Panc1 (cell line): ENCODE measurements around the gene ACCSL. TPM values are rescaled to one million over a fixed set of nuclear protein-coding genes. Genes with fewer than 3 reads are reported as not detected.

ENCODE experiments used
- ATAC-seq: fragments of 200-7000 bp; cut with Tn5 transposase; 2 replicates; pipeline ENCODE4 v1.9.1; 2020; ENCODE audit warnings: mild to moderate bottlenecking, moderate library complexity
- BruUV-seq: library from RNA; stranded (reverse); fragments of 400-500 nt; replicated peaks from 2 replicates; lab custom pipeline; 2021; lab: Mats Ljungman, UMichigan
- CTCF ChIA-PET: fragments of 300-600 bp; sonication (Branson Sonifier 250); formaldehyde crosslinking; loops from one replicate; lab custom pipeline; 2022; ENCODE audit warnings: antibody characterized with exemption; lab: Charles Lee
- POLR2A ChIA-PET: fragments of 300-600 bp; sonication (Branson Sonifier 250); formaldehyde crosslinking; loops from one replicate; lab custom pipeline; 2022; ENCODE audit warnings: antibody characterized with exemption; lab: Charles Lee
- DNase-seq: peaks from one replicate; pipeline ENCODE4 v3.0.0-alpha.2; 2010; ENCODE audit warnings: low read depth, low spot score
- H3K27ac ChIP-seq: 2 replicates; pipeline ENCODE4 v1.5.1; 2011; ENCODE audit warnings: mild to moderate bottlenecking, low read length, inconsistent platforms
- H3K27me3 ChIP-seq: fragments of 200-500 bp; sonication (Bioruptor generic); 2 replicates; pipeline ENCODE4 v1.6.0; 2014; ENCODE audit warnings: low read length, inconsistent platforms; ENCODE audit not compliant: control insufficient read depth, insufficient read depth
- H3K36me3 ChIP-seq: fragments of 200-500 bp; sonication (Bioruptor generic); 2 replicates; pipeline ENCODE4 v1.5.1; 2014; ENCODE audit warnings: inconsistent platforms, mild to moderate bottlenecking, low read length, moderate library complexity; ENCODE audit not compliant: control insufficient read depth, insufficient read depth
- H3K4me1 ChIP-seq: 2 replicates; pipeline ENCODE4 v1.5.1; 2011; ENCODE audit warnings: inconsistent platforms, mild to moderate bottlenecking, low read length, moderate library complexity; ENCODE audit not compliant: control insufficient read depth, insufficient read depth
- H3K4me3 ChIP-seq, 2 experiments: 2 replicates each; pipeline ENCODE4 v1.5.1; 2011 to 2012; ENCODE audit warnings: low read depth in 2 of 2, low read length in 2 of 2, mild to moderate bottlenecking in 2 of 2, inconsistent platforms in 1 of 2, moderate library complexity in 1 of 2
- H3K9me3 ChIP-seq: fragments of 200-500 bp; sonication (Bioruptor generic); 2 replicates; pipeline ENCODE4 v1.5.1; 2014; ENCODE audit warnings: low read depth, mild to moderate bottlenecking, inconsistent platforms, low read length, moderate library complexity; ENCODE audit not compliant: control insufficient read depth, insufficient read depth
- CTCF ChIP-seq: fragments of 450-650 bp; IDR thresholded peaks from 2 replicates; pipeline ENCODE4 v1.5.1; 2017; ENCODE audit warnings: mild to moderate bottlenecking
- POLR2AphosphoS5 ChIP-seq: IDR thresholded peaks from 2 replicates; pipeline ENCODE4 v1.6.1; 2012; ENCODE audit warnings: mild to moderate bottlenecking, low read depth, low read length, moderate library complexity
- REST ChIP-seq, 2 experiments: IDR thresholded peaks; 2 replicates each; pipeline ENCODE4 v1.6.1; 2011 to 2012; ENCODE audit warnings: low read depth in 2 of 2, control low read depth in 1 of 2, low read length in 1 of 2, mild to moderate bottlenecking in 1 of 2, moderate library complexity in 1 of 2; ENCODE audit not compliant: insufficient read depth in 1 of 2
- SIN3A ChIP-seq: IDR thresholded peaks from 2 replicates; pipeline ENCODE4 v1.6.1; 2012; ENCODE audit warnings: low read depth, mild to moderate bottlenecking, low read length, moderate library complexity, borderline replicate concordance; ENCODE audit not compliant: insufficient read depth
- TCF7L2 ChIP-seq: IDR thresholded peaks from 2 replicates; pipeline ENCODE4 v1.6.1; 2011; ENCODE audit warnings: mild to moderate bottlenecking, low read depth, low read length, inconsistent platforms
- in situ Hi-C: cut with HindIII; loops from 2 replicates; pipeline ENCODE4 v1.10.0; 2016; ENCODE audit warnings: low sequenced_read_pairs, low pct_unique_long_range_greater_than_20kb
- intact Hi-C: fragments of 100-400 bp; cut with micrococcal nuclease; formaldehyde crosslinking; loops from one replicate; pipeline ENCODE4 v1.10.0; 2022; ENCODE audit not compliant: unreplicated experiment
- total RNA-seq: library from RNA; stranded (reverse); gene quantifications from one replicate; pipeline ENCODE4 v1.2.1, GENCODE V29; 2021; ENCODE audit not compliant: unreplicated experiment

Gene ACCSL
- total RNA-seq, 1 experiment from 2014 or later: not detected

- Histone ChIP-seq H3K4me3 (no peak overlapping the region), H3K9me3 (no peaks in the 10 kb centered on the region; the same call in 1 of the 2 replicates), H3K36me3 (no peaks in the 10 kb centered on the region), H3K27me3 (no peaks in the 10 kb centered on the region), H3K27ac (no peak overlapping the region), H3K4me1 (no peaks in the 10 kb centered on the region)
- POLR2A ChIA-PET: no interaction called here
- CTCF ChIA-PET: interaction anchor here (0.6 to 1.4 kb wide), 4 partner anchors 12 to 652 kb away, joined by 3 to 5 read pairs (median 5); no protein-coding TSS in a partner anchor
- BruUV-seq: no TSS peak
- DNase-seq (peak; percentile 22), ATAC-seq (peak; percentile 95)
- TF ChIP-seq REST (IDR thresholded peaks at IDR 0.05; ENCODE audit: insufficient read depth in 1 of 2, low read depth in 2 of 2, low read length in 1 of 2) (no peak), CTCF (peak; percentile 84)
- intact Hi-C loops (loop anchor here (1.0 to 10.0 kb wide), 2 partner anchors 92 to 147 kb away; partner anchors contain the start of gene C11orf96), in situ Hi-C loops (no loop called here)
Observed at GRCh38 chr11:44036811-44037657, 10.7 kb upstream of the ACCSL start.

- H3K4me3 ChIP-seq: no peak overlapping the region
- intact Hi-C loops (loop anchor here (1.0 to 10.0 kb wide), 2 partner anchors 93 to 147 kb away; partner anchors contain the start of gene C11orf96), in situ Hi-C loops (no loop called here)
- no peaks in the 10 kb centered on the region for H3K27me3 ChIP-seq
- ATAC-seq (peak; percentile 49; the same call in 1 of the 2 replicates), DNase-seq (no peak)
- H3K9me3 ChIP-seq: no peaks in the 10 kb centered on the region; the same call in 1 of the 2 replicates
- TF ChIP-seq REST (IDR thresholded peaks at IDR 0.05; ENCODE audit: insufficient read depth in 1 of 2, low read depth in 2 of 2, low read length in 1 of 2) (no peak), TCF7L2 (no peak), CTCF (peak; percentile 36), SIN3A (no peak), POLR2AphosphoS5 (no peak)
- BruUV-seq: no TSS peak
- ChIA-PET POLR2A (no interaction called here), CTCF (interaction anchor here (0.5 to 1.4 kb wide), 2 partner anchors 138 to 148 kb away, joined by 5 to 7 read pairs; no protein-coding TSS in a partner anchor)
- H3K27ac ChIP-seq: no peak overlapping the region
- H3K4me1 ChIP-seq: no peaks in the 10 kb centered on the region
- no peaks in the 10 kb centered on the region for H3K36me3 ChIP-seq
Observed at GRCh38 chr11:44037658-44037998, 10.2 kb upstream of the ACCSL start.
